Transverse colon (tissue), 4 donors: ENCODE data around the gene WSB2.

ENCODE experiments used
- CTCF ChIP-seq, 5 experiments: fragments of 200-600 bp in 3 of 5; fragments of 450-650 bp in 2 of 5; sonication (generic) in 3 of 5; IDR thresholded peaks; 1 replicate in 2 of 5; 2 replicates in 3 of 5; pipeline ENCODE4 v1.5.1; 2016 to 2017; ENCODE audit warnings: antibody characterized with exemption in 5 of 5, inconsistent platforms in 3 of 5, mild to moderate bottlenecking in 2 of 5, moderate library complexity in 1 of 5
- EP300 ChIP-seq: sonication (generic); formaldehyde crosslinking; IDR thresholded peaks from one replicate; pipeline ENCODE4 v1.6.1; 2017; ENCODE audit warnings: antibody characterized with exemption, low read depth
- POLR2A ChIP-seq: fragments of 450-650 bp; IDR thresholded peaks from one replicate; pipeline ENCODE4 v1.6.1; 2016; ENCODE audit warnings: antibody characterized with exemption, mild to moderate bottlenecking, moderate library complexity
- POLR2AphosphoS5 ChIP-seq, 3 donors: sonication (generic); formaldehyde crosslinking; IDR thresholded peaks; one replicate each; pipeline ENCODE4 v1.6.1; 2016; ENCODE audit warnings: antibody characterized with exemption in 3 of 3

DNA sequence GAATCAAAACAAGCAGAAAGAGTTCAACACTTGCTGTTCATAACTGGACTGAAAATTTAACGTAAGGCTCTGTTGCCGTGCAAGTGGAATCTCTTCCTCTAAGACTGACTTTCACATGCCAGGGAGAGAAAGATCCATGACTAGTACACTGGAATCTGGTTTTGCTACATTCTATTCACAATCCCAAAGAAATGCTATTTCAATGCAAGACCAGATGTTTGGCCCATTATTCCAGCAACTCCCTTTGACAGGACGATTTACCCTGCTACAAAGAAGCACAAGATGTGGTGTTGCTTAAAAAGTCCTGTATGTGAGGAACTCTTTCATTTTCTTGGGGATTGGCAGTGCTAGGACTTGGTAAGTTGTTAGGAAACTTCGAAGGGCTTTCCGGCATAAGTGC, 27.1 kb downstream of the WSB2 start:
- no peak for TF ChIP-seq EP300
- no peak for TF ChIP-seq POLR2AphosphoS5 (IDR thresholded peaks at IDR 0.05)
- TF ChIP-seq CTCF (IDR thresholded peaks at IDR 0.05) = no peak
- no peak for TF ChIP-seq POLR2A
